Measurements from ENCODE around the gene FANCE.

Gene FANCE, protein sequence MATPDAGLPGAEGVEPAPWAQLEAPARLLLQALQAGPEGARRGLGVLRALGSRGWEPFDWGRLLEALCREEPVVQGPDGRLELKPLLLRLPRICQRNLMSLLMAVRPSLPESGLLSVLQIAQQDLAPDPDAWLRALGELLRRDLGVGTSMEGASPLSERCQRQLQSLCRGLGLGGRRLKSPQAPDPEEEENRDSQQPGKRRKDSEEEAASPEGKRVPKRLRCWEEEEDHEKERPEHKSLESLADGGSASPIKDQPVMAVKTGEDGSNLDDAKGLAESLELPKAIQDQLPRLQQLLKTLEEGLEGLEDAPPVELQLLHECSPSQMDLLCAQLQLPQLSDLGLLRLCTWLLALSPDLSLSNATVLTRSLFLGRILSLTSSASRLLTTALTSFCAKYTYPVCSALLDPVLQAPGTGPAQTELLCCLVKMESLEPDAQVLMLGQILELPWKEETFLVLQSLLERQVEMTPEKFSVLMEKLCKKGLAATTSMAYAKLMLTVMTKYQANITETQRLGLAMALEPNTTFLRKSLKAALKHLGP

DNA sequence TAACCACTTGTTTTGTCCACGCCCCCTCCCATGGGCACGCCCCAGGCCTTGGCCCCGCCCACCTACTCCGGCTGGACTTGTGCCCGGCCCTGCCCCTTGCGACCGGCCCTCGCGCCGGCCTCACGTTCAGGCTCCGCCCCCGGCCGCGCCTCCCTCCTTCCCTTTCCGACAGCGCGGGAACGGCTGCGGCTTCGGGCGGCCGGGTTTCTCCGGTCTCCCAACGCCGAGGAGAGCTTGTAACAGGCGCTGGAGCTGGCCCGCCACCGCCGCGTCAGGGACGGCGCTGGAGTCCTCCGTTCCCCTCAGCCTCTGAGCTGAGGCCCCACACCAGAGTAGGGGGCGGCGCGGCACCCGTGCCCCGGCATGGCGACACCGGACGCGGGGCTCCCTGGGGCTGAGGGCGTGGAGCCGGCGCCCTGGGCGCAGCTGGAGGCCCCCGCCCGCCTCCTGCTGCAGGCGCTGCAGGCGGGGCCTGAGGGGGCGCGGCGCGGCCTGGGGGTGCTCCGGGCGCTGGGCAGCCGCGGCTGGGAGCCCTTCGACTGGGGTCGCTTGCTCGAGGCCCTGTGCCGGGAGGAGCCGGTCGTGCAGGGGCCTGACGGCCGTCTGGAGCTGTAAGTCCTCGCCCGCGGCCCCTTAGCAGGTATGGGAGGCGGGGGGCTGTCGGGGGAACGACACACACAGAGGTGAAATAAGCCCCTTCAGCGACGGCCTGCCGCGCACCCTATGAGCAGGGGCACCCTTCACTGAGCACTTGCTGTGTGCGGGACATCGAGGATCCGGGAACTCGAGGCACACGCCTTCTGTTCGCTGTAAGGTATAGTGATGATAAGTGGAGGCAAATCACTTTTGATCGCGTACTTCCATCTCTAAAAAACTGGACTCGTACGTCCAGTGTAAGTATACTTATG lies at the start of gene FANCE:
FANCE (plus strand) TSS at position 156 of the 908 bp plus-strand sequence; CDS start at position 364, 208 bp downstream.
- H3K4me3 ChIP-seq (ENCODE audit: low read depth, low read length) = peak within 1 kb of the TSS; percentile 68
- TF ChIP-seq, protein P1, sequence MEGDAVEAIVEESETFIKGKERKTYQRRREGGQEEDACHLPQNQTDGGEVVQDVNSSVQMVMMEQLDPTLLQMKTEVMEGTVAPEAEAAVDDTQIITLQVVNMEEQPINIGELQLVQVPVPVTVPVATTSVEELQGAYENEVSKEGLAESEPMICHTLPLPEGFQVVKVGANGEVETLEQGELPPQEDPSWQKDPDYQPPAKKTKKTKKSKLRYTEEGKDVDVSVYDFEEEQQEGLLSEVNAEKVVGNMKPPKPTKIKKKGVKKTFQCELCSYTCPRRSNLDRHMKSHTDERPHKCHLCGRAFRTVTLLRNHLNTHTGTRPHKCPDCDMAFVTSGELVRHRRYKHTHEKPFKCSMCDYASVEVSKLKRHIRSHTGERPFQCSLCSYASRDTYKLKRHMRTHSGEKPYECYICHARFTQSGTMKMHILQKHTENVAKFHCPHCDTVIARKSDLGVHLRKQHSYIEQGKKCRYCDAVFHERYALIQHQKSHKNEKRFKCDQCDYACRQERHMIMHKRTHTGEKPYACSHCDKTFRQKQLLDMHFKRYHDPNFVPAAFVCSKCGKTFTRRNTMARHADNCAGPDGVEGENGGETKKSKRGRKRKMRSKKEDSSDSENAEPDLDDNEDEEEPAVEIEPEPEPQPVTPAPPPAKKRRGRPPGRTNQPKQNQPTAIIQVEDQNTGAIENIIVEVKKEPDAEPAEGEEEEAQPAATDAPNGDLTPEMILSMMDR (IDR thresholded peaks at IDR 0.05; ENCODE audit: borderline replicate concordance, insufficient read depth, low read depth, low read length) = no peak

DNA sequence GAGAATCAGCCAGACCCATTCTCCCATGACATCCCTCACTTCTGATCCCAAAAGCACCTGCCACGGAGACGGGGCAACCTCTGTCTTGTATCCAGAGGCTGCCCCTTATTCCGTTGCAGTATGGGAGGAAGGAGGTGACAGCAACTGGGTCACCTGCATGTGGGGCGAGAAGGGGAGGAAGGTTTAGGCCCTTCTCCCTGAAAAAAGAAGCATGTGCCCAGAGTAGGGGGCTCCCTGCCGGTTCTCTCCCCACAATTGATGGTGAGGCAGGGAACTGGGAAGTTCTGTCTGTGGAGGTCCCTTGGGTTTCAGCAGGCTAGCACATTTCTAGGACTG lies 49.3 kb upstream of the FANCE start:
- TF ChIP-seq, protein P1 (IDR thresholded peaks at IDR 0.05; ENCODE audit: borderline replicate concordance, insufficient read depth, low read depth, low read length) = no peak
- no peak overlapping the region for H3K4me3 ChIP-seq (ENCODE audit: low read depth, low read length)

DNA sequence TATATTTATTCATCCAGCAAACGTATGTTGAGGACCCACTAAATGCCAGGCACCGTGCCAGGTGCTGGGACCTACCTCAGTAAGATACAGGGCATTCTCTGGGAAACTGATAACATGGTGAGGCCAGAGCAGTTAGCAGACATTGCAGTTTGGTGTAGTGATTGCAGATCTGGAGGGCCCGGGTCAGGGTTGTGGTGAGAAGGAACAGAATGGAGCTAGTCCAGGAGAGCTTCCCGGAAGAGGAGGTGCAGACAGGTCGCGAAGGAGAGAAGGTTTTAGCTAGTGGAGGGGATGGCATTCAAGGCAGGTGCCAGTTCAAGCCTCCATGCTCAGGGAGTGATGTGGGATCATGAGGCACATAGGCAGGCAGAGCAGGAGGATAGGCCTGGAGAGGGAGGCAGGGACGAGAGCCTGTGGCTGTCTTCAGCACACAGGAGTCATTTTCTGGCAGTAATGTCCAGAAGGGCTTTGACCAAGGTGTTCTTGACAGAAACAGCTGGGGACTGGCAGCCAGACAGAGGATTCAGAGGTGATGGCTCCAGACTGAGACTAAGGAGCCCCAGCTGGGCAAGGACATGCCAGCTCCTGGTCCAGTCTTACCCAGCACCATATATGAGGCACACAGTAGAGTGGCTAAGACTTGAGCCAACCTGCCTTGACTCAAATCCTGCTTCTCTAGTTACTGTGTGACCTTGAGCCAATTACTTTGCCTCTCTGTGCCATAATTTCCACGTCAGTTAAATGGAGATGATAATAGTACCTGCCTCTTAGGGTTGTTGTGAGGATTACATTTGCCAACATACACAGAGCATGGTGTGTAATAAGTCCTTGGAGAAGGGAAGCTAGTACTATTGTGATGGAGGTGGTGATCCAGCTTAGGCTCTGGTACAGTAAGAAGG lies 48.3 kb upstream of the FANCE start:
- TF ChIP-seq, protein P1 (IDR thresholded peaks at IDR 0.05; ENCODE audit: borderline replicate concordance, insufficient read depth, low read depth, low read length) = no peak

DNA sequence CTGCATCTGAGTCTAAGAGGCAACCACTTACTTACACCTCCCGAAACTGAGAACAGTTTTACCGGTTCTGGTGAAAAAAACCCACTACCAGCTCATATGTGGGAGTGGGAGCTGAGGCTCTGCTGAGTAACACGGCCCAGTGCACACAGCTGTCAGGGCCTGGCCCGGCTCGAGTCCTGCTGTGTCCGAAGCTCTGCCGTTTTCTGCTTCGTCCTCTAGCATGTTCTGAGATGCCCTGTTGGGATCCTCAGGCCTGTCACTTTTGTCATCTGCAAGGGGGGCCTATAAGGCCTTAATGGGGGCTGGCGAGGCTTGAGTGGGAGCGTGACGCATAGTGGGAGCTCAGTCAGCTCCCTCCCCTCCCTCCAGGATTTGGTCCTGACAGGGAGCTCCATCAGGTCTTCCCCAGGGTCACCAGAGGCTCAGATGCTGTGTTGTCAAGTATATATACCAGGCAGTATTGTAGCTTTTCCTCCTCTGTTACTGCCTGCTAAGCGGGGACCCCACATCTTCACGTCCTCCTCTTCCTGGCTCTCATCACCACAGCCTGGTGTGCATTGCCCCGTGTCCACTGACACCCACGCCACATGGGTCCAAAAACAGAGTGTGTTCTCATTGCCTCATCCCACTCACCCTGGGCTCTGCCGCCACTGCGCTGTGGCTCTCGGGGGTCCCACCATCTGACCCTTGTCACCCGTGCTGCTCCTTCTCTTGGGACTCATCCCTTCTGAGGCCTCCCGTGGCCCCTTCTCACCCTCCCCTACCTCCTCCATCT lies 45.2 kb upstream of the FANCE start:
- TF ChIP-seq, protein P1 (IDR thresholded peaks at IDR 0.05; ENCODE audit: borderline replicate concordance, insufficient read depth, low read depth, low read length) = no peak
- no peak overlapping the region for H3K4me3 ChIP-seq (ENCODE audit: low read depth, low read length)

More for the DNA sequence above, 48.3 kb upstream of the FANCE start:
- no peak overlapping the region for H3K4me3 ChIP-seq (ENCODE audit: low read depth, low read length)

DNA sequence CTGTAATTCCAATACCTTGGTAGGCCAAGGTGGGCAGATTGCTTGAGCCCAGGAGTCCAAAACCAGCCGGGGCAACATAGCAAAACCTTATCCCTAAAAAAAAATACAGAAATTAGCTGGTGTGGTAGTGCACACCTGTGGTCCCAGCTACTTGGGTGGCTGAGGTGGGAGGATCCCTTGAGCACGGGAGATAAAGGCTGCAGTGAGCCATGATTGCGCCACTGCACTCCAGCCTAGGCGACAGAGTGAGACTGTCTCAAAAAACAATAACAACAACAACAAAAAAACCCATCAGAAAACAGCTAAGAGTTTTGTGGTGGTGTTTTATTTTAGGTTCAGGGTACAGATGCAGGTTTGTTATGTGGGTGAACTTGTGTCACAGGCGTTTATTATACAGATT lies 42.9 kb upstream of the FANCE start:
- H3K4me3 ChIP-seq (ENCODE audit: low read depth, low read length) = no peak overlapping the region
- TF ChIP-seq, protein P1 (IDR thresholded peaks at IDR 0.05; ENCODE audit: borderline replicate concordance, insufficient read depth, low read depth, low read length) = no peak

DNA sequence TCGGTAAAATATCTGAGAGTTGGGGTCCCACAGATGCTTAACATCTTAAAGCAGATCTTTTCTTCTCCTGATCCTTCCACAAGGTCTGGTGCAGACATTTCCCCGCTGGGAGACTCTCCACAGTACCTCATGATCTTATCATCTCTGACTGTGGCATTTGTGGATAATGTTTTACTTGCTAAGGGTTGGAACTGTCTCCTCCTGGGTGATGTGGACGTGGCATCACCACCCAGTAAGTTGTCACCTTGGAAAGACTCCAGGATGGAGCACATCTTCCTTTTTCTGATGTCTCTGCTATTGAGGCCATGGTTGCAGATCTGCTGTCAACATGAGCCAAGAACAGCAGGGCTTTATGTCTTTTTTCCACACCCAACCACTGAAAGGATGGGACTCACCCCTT lies 42.0 kb upstream of the FANCE start:
- no peak overlapping the region for H3K4me3 ChIP-seq (ENCODE audit: low read depth, low read length)
- TF ChIP-seq, protein P1 (IDR thresholded peaks at IDR 0.05; ENCODE audit: borderline replicate concordance, insufficient read depth, low read depth, low read length) = no peak
